HG03064 (cell line): Measurements from ENCODE around the gene HMGN3.

ENCODE experiments used
- ATAC-seq: cut with Tn5 transposase; IDR thresholded peaks from one replicate; pipeline ENCODE4 v1.9.1; 2021; ENCODE audit warnings: low read depth; ENCODE audit not compliant: unreplicated experiment

Gene HMGN3

GRCh38 chr6:79188885-79189480 is 45.5 kb downstream of the HMGN3 start:
- ATAC-seq, result no peak

- ATAC-seq, result no peak
Observed at GRCh38 chr6:79188107-79188506, 46.4 kb downstream of the HMGN3 start.

GRCh38 chr6:79186564-79186963 is 47.9 kb downstream of the HMGN3 start:
- ATAC-seq, result no peak

GRCh38 chr6:79184641-79185040 is 49.8 kb downstream of the HMGN3 start:
- no peak for ATAC-seq

- no peak for ATAC-seq
Observed at GRCh38 chr6:79184086-79184485, 50.4 kb downstream of the HMGN3 start.

DNA sequence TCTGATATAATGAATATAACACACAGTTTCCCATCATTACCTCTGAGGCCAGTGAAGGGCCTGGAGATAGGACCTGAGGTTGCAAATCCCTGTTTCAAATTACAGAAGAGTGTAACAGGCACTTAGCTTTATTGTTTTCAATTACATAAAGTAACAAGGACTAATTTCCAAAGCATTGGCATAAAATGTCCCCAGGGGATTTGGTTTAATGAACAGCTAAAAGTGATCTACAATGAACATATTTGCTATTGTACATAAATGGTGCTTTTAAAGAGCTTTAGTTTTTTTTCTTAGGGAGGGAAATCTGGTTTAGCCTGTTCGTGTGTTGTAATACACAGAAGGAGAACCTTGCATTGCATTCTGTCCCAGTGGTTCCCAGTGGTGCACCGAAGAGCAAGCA is 54.4 kb downstream of the HMGN3 start:
- ATAC-seq, result no peak

GRCh38 chr6:79173378-79173777 is 61.1 kb downstream of the HMGN3 start:
- no peak for ATAC-seq

DNA sequence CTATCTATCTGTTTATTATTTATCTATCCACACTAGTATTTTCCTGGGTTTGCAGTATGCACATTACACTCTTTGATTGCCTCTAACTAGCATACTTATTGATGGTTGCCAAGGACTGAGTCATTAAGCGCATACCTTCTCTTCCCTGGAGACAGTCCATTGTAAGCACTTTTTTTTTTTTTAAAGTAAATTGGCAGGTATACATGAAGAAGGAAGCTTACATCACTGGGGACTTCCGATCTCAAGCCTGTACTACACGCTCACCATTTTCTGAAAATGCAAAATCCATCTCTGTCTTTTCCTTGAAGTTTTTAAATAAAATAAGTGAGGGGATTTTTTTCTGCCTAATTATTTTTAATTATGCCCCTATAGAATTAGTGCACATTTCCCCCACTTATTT is 63.5 kb downstream of the HMGN3 start:
- ATAC-seq, result no peak

DNA sequence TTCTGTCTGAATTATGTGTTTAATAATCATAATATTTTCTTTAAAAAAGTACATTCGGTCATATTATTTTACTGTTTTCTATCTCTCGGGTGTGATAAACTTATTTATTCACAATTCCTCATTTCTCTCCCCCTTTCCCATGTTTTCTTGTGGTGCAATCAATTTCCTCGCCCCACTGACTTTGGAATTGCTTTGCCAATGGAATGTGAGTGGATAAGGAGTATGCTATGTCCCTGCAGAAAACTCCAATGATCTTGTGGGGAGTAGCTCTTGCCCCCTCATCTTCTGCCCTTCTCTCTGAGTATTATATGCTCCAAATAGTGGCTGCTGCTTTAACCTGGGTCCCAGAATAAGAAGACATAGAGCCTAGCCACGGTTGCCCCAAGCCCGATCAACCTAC is 64.1 kb downstream of the HMGN3 start:
- no peak for ATAC-seq

GRCh38 chr6:79168695-79168980 is 65.8 kb downstream of the HMGN3 start:
- no peak for ATAC-seq

- no peak for ATAC-seq
Observed at GRCh38 chr6:79167931-79168694, 66.4 kb downstream of the HMGN3 start.

DNA sequence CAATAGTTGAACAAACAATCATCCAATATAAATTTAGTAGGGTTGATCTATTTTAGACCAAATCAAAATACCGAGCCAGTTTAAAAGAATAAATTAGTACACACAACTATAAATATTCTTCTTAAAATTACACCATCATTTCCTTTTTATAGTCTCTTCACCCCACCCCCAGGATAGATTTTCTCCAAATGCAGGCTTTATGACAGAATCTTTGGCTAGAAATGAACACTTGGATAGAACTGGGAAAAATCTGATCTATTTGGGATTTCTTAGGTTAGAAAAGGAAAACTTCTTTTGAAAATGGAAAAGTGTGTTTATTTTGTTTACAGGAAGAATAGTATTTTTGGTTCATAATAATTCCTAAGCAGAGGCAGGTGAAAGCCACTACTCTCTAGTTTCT is 74.6 kb downstream of the HMGN3 start:
- no peak for ATAC-seq

DNA sequence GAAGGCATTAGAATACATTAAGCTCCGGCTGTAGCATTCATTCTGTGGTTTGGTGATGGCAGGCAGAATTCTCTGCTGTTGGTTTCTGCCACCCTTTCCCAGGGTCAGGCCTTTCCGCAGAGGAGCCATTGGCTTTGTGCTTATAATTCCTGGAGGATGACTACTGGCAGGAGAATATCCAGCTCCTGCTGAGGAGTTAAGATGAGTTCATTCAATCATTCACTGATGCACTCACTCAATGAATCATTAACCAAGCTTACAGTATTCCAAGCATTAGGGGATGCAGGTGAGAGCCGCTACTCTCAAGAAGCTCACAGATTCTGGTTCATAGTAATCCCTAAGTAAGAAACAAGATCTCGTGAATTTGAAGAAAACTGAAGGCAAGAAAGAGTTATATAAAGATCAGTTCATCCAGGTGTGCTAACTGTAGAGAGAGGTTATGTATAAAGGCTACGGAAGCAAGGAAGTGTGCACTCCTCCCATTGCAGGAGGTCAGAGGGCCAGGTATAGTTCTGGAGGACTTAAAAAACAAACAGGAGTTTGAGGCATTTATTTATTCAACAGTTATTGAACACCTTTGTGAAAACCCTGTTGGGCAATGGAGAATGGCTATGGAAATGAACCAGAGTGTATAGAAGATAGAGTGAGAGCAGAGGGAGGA is 75.5 kb downstream of the HMGN3 start:
- ATAC-seq, result no peak

DNA sequence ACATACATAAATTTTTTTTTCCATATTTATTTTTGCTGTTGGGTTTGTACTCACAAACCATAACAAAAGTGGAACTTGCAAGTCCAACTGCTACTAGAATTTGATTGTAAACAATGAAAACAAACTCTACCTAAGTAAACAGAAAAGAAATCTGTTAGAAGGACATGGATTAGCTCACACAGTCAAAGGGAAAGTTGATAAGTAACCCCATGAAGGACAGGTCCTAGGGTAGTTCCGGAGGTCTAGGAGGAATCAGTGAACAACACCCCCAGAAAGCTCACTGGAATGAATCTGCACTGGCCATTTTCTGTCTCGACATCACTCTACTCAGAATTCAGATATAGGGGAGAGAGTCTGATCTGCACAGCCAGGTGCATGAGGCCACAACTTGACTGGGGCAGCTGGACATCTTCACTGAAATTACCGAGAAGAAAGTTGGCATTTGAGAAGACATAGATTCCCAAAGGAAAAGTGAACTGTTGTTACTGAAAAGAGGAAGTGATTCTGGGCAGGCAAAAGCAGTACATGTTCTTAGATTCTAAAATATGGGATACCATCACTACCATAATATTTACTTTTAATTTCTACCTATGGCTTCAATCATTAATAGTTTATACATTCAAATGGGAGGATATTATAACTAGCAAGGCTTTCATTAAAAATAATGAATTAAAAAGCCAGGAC is 76.4 kb downstream of the HMGN3 start:
- ATAC-seq, result no peak

DNA sequence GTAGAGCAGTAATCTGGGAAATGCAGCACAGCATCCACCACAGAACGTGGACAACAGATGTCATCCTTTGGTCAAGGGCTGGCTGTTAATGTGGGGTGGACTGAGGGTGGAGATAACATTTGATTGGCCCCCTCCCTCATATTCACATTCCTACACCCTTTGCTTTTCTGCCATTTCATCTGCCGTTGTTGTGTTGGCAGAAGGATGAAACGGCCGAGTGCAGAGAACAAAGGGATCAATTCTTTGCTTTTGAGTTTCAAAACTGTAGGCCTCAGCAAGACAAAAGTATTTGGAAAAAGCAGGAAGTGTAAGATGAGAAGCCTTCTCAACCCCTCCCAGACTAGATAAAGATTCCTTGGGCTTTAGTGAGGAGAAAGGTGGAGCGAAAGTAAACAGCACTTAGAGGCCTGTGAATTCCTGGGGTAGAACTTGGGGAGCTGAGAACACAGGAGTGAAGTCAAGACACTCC is 82.2 kb downstream of the HMGN3 start:
- no peak for ATAC-seq
